Right lobe of liver (tissue), 6 donors: ENCODE measurements around the gene DCTN1. TPM values are rescaled to one million over a fixed set of nuclear protein-coding genes. Genes with fewer than 3 reads are reported as not detected.

Experiments
- ATAC-seq, 4 donors: fragments of 200-7000 bp; cut with Tn5 transposase; one replicate each; pipeline ENCODE4 v1.9.1; 2020; ENCODE audit warnings: mild to moderate bottlenecking in 4 of 4, moderate library complexity in 4 of 4
- DNase-seq, 3 donors: peaks; one replicate each; pipeline ENCODE4 v3.0.0-alpha.2; 2020
- H3K27ac ChIP-seq, 3 donors: fragments of 200-600 bp; one replicate each; pipeline ENCODE4 v1.8.0; 2022
- H3K27me3 ChIP-seq, 2 donors: fragments of 200-600 bp; one replicate each; pipeline ENCODE4 v1.8.0; 2022
- H3K36me3 ChIP-seq, 4 donors: fragments of 200-600 bp; sonication (generic) in 1 of 4; one replicate each; pipeline versions ENCODE4 v1.5.1 to v1.8.0; 2017 to 2022; ENCODE audit warnings: control low read depth in 1 of 4
- H3K4me1 ChIP-seq, 4 donors: fragments of 200-600 bp; sonication (generic) in 1 of 4; one replicate each; pipeline versions ENCODE4 v1.5.1 to v1.8.0; 2017 to 2022; ENCODE audit warnings: control low read depth in 1 of 4
- H3K4me3 ChIP-seq, 3 donors: fragments of 200-600 bp; one replicate each; pipeline ENCODE4 v1.8.0; 2022
- H3K9me3 ChIP-seq, 4 donors: fragments of 200-600 bp; sonication (generic) in 1 of 4; one replicate each; pipeline versions ENCODE4 v1.5.1 to v1.8.0; 2017 to 2022; ENCODE audit warnings: control low read depth in 1 of 4
- POLR2A ChIP-seq: fragments of 450-650 bp; IDR thresholded peaks from one replicate; pipeline ENCODE4 v1.6.1; 2017; ENCODE audit warnings: antibody characterized with exemption, mild to moderate bottlenecking
- WGBS: methylation state at CpG from one replicate; pipeline ENCODE4 v1.1.6; 2018; ENCODE audit warnings: low coverage, low lambda C conversion rate; ENCODE audit not compliant: insufficient coverage; ENCODE audit errors: missing lambda C conversion rate; 5-methylcytosine and 5-hydroxymethylcytosine counted together
- intact Hi-C, 2 donors: fragments of 100-400 bp; cut with DNase I; formaldehyde crosslinking; loops; one replicate each; pipeline versions ENCODE4 v1.11.2 to v1.14.1; 2022
- total RNA-seq, 6 experiments: library from RNA; depleted of rRNA in 2 of 6; stranded (reverse); fragments of >200 nt in 2 of 6; fragmentation: NEBNext Ultra II Directional in 3 of 6; extraction: Animal tissue kit (Norgen Biotek cat#: 25700) in 3 of 6; gene quantifications; one replicate each; pipeline versions ENCODE4 v1.1.0 to v1.2.4, GENCODE V29; 2016 to 2023
- TF ChIP-seq, protein P1 (sequence below), 4 donors: fragments of 200-600 bp in 3 of 4; fragments of 450-650 bp in 1 of 4; IDR thresholded peaks; one replicate each; pipeline versions ENCODE4 v1.5.1 to v1.8.0; 2016 to 2022; ENCODE audit warnings: antibody characterized with exemption in 4 of 4, mild to moderate bottlenecking in 2 of 4
- donor health status: DM: no; HTN: yes; CAD: no.
- donor health status: DM: no; HTN: no; CAD: no.
- donor health status: DM: no; HTN: no; CAD: no.
- donor health status: DM: no; HTN: yes; CAD: no.
- donor health status: DM: no; HTN: yes; CAD: no.

DCTN1 gene
- total RNA-seq, 6 experiments from 2014 or later, result 33.7 to 47.9 (median 37.3) TPM

DNA sequence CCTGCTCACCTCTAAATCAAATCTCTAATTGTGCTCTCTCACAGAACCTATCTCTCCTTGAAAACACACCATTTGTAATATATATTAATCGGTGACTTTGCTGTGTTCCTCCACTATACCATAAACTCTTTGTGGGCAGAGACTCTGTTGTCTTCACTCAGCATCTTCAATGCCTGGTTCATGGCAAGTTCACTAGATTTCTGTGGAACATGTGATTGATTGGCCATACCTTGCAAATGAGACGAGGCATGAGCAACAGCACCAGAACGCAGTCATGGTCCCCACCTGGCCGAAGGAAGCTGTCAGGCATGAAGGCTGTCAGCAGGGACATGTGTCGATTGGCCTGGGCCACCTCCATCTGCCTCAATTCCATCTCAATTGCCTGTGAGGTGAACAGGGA is 11.6 kb downstream of the DCTN1 start:
- ATAC-seq, result no peak
- intact Hi-C loops, result no loop called here
- no peaks in the 10 kb centered on the region for H3K27me3 ChIP-seq
- H3K4me3 ChIP-seq, result no peak overlapping the region
- H3K27ac ChIP-seq, result no peak overlapping the region
- H3K36me3 ChIP-seq, result peaks cover 8 to 63% (median 27%) of the 10 kb centered on the region in 4 donors
- WGBS, result 93% methylated on average over 2 of the region's 5 CpGs
- H3K9me3 ChIP-seq, result no peaks in the 10 kb centered on the region
- DNase-seq, result no peak
- TF ChIP-seq POLR2A, result no peak
- TF ChIP-seq, protein P1, sequence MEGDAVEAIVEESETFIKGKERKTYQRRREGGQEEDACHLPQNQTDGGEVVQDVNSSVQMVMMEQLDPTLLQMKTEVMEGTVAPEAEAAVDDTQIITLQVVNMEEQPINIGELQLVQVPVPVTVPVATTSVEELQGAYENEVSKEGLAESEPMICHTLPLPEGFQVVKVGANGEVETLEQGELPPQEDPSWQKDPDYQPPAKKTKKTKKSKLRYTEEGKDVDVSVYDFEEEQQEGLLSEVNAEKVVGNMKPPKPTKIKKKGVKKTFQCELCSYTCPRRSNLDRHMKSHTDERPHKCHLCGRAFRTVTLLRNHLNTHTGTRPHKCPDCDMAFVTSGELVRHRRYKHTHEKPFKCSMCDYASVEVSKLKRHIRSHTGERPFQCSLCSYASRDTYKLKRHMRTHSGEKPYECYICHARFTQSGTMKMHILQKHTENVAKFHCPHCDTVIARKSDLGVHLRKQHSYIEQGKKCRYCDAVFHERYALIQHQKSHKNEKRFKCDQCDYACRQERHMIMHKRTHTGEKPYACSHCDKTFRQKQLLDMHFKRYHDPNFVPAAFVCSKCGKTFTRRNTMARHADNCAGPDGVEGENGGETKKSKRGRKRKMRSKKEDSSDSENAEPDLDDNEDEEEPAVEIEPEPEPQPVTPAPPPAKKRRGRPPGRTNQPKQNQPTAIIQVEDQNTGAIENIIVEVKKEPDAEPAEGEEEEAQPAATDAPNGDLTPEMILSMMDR (IDR thresholded peaks at IDR 0.05), result no peak
- peaks cover 0 to 9% (median 2%) of the 10 kb centered on the region in 4 donors for H3K4me1 ChIP-seq

DNA sequence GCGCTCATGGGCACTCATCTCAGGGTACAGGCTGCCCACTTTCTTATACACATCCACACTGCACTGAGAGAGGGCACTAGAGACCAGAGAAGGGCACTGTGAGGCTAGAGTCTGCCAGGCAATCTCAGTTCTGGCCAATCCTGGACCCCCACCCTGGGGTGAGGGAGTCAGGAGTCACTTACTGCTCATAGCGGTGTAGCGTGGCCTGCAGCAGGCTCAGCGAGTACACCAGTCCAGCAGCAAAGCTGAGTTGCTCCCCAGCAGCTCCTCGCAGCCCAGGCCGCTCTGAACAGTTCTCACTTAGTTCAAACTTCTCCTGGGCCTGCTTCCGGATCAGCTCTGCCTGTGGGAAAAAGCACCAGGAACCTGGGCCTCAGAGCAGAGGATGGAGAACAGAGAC is 12.3 kb downstream of the DCTN1 start:
- WGBS, result 97% methylated on average over 6 of the region's 7 CpGs
- intact Hi-C loops, result no loop called here
- Histone ChIP-seq H3K27me3 (no peaks in the 10 kb centered on the region), H3K36me3 (peaks cover 8 to 71% (median 30%) of the 10 kb centered on the region in 4 donors), H3K27ac (no peak overlapping the region), H3K4me1 (peaks cover 0 to 9% (median 2%) of the 10 kb centered on the region in 4 donors), H3K4me3 (no peak overlapping the region), H3K9me3 (no peaks in the 10 kb centered on the region)
- DNase-seq (no peak), ATAC-seq (no peak)
- TF ChIP-seq, protein P1 (IDR thresholded peaks at IDR 0.05), result no peak
- TF ChIP-seq POLR2A, result no peak

DNA sequence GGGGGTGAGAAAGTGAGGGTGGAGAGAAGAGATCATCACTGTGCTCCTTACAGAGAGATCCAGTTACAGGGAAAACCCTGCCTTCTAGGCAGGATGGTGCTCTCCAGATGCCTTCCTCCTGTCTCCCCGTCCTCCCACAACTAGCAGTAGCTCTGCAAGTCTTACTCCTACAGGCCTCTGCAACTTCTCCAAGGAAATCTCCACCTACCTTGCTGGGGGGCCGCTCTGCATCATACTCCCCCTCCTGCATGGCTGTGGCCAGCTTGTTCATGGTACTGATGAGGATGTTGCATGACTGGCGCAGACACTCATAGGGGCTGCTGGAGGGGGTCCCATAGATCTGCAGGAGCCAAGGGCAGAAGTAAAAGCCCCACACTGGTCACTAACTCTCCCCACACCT is 14.1 kb downstream of the DCTN1 start:
- DNase-seq (no peak), ATAC-seq (no peak)
- TF ChIP-seq POLR2A, result no peak
- TF ChIP-seq, protein P1 (IDR thresholded peaks at IDR 0.05), result no peak
- Histone ChIP-seq H3K27me3 (no peaks in the 10 kb centered on the region), H3K36me3 (peaks cover 8 to 86% (median 38%) of the 10 kb centered on the region in 4 donors), H3K9me3 (no peaks in the 10 kb centered on the region), H3K27ac (no peak overlapping the region), H3K4me1 (peaks cover 0 to 9% (median 2%) of the 10 kb centered on the region in 4 donors), H3K4me3 (no peak overlapping the region)
- intact Hi-C loops, result no loop called here
- WGBS, result 100% methylated on average over 2 of the region's 3 CpGs

DNA sequence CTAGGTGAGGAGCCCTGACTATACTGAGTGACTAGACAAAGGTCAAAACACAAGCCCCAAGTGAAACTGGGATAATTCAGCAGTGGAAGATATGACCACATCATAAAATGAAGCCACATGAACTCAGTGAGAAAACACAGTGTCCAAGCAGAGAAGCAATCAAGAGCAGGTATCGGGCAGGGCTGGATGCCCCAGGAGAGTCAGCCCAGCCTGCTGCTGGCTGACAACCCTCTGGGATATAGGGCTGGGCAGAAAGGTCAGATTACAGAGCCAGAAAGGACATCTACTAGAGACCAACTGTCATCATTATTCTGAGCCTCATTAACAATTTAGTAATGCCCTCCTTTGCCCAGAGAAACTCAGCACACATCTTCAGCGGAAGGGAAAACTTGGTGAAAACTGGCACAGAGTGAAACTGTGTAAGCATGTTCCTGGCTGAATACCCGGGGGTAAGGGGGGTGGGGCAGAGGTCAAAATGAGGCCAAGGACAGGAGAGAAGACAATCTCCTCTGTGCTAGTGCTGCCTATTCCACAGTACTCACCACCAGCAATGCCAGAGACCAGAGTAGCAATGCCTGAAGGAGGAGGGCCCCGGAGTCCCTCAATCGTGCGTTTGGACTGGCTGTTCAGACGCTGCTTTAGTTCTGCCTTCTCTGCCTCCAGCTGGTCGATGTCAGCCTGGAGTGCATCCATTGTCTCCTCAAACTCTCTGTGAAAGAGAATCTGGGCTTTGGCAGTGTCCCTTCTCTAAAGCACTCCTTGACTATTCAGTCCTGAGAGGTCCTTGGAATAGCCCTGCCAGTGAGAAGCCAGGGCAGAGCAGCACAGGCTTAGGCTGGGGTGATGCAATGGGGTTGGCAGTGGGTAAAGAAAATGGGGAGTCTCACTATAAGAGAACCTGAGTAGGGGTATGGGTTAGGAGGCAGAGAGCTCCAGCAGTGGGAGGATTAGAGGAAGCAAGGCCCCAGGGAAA is 15.3 kb downstream of the DCTN1 start:
- intact Hi-C loops, result no loop called here
- TF ChIP-seq, protein P1 (IDR thresholded peaks at IDR 0.05), result no peak
- no peak for TF ChIP-seq POLR2A
- no peaks in the 10 kb centered on the region for H3K9me3 ChIP-seq
- H3K27me3 ChIP-seq, result no peaks in the 10 kb centered on the region
- H3K4me3 ChIP-seq, result no peak overlapping the region
- H3K36me3 ChIP-seq, result peaks cover 8 to 85% (median 33%) of the 10 kb centered on the region in 4 donors
- H3K4me1 ChIP-seq, result peaks cover 0 to 9% (median 2%) of the 10 kb centered on the region in 4 donors
- DNase-seq (no peak), ATAC-seq (peak; percentile 60 to 73 (median 66))
- H3K27ac ChIP-seq, result no peak overlapping the region
- 63% methylated on average over 6 of the region's 8 CpGs for WGBS
